Measurements from ENCODE around the gene GRPEL1. TPM values are rescaled to one million over a fixed set of nuclear protein-coding genes. Genes with fewer than 3 reads are reported as not detected.

GRPEL1 gene
- total RNA-seq, 1 donor from 2014 or later, result 21.0 TPM

DNA sequence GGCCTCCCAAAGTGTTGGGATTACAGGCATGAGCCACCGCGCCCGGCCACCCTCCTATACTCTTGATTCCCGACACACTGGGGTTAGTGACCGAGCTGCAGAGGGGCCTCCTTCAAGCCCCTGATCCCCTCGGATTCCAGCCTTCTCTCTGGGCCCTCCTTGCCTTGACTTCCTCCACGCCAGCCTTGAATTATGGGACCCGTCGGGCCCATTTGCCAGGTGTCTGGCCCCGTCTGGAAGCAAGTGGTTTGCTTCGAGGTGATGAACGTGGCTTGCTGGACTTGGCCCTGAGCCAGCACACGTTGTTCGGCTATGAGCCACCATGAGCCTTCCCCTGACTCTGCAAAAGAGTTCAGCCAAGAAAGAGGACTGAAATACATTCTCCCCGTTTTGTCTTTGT, 37.4 kb upstream of the GRPEL1 start:
- Mint-ChIP-seq H3K4me1 (peaks cover 26% of the 10 kb centered on the region), H3K9me3 (peaks cover 3% of the 10 kb centered on the region), H3K4me3 (no peak overlapping the region), H3K27me3 (ENCODE audit: insufficient read depth, low read depth) (peaks cover 5% of the 10 kb centered on the region), H3K36me3 (no peaks in the 10 kb centered on the region), H3K27ac (no peak overlapping the region)
- Histone ChIP-seq H4K20me1 (ENCODE audit: low read depth) (peaks cover 5% of the 10 kb centered on the region), H3K9me3 (ENCODE audit: low read depth) (no peaks in the 10 kb centered on the region), H3K4me2 (no peak overlapping the region), H3K27ac (no peak overlapping the region), H3K27me3 (no peaks in the 10 kb centered on the region), H3K9ac (no peak overlapping the region), H3K4me3 (no peak overlapping the region), H2AFZ (replicated peaks) (no peak overlapping the region), H3F3A (ENCODE audit: low read depth) (peaks cover 19% of the 10 kb centered on the region), H3K36me3 (no peaks in the 10 kb centered on the region), H3K79me2 (ENCODE audit: low read depth) (no peaks in the 10 kb centered on the region), H3K4me1 (peaks cover 5% of the 10 kb centered on the region)
- no peak for TF ChIP-seq EZH2 (IDR thresholded peaks at IDR 0.05)
- TF ChIP-seq, protein P1, sequence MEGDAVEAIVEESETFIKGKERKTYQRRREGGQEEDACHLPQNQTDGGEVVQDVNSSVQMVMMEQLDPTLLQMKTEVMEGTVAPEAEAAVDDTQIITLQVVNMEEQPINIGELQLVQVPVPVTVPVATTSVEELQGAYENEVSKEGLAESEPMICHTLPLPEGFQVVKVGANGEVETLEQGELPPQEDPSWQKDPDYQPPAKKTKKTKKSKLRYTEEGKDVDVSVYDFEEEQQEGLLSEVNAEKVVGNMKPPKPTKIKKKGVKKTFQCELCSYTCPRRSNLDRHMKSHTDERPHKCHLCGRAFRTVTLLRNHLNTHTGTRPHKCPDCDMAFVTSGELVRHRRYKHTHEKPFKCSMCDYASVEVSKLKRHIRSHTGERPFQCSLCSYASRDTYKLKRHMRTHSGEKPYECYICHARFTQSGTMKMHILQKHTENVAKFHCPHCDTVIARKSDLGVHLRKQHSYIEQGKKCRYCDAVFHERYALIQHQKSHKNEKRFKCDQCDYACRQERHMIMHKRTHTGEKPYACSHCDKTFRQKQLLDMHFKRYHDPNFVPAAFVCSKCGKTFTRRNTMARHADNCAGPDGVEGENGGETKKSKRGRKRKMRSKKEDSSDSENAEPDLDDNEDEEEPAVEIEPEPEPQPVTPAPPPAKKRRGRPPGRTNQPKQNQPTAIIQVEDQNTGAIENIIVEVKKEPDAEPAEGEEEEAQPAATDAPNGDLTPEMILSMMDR (IDR thresholded peaks at IDR 0.05), result no peak
- no peak for TF ChIP-seq EZH2phosphoT487 (IDR thresholded peaks at IDR 0.05)
- no peak for DNase-seq (ENCODE audit: low spot score)

DNA sequence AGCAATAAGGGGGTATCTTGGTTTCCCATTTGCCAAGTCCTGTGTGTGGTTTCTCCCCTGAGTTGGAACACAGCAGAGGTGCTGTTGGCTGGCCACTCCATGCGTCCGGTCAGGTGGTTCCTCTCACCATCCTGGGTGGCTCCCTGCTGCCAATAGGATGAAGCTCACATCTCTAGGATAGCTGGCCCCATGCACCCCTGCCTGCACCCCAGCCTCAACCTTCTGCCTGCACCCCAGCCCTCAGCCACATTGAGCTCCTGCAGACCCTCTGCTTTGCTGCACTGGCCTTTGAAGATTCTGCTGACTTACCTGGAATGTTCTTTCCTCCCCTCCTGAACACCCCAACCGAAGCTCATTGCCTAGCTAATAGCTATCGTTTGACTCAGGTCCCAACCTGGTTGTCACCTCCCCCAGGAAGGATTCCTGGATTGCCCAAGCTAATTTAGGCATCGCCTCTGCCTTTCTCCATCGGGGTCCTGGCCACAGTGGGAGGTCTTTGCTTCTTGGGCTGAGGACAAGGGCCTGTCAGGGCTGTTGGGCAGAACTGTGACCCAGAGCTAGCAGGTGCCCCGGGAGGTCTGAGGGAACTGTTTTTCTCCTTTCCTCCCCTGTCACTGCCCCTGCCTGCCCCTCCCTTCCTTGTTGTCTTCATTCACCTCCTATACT, 36.6 kb upstream of the GRPEL1 start:
- H3K36me3 ChIP-seq, result no peaks in the 10 kb centered on the region
- H3K4me3 ChIP-seq, result no peak overlapping the region
- H3K4me3 Mint-ChIP-seq, result peak overlapping the region; percentile 46

DNA sequence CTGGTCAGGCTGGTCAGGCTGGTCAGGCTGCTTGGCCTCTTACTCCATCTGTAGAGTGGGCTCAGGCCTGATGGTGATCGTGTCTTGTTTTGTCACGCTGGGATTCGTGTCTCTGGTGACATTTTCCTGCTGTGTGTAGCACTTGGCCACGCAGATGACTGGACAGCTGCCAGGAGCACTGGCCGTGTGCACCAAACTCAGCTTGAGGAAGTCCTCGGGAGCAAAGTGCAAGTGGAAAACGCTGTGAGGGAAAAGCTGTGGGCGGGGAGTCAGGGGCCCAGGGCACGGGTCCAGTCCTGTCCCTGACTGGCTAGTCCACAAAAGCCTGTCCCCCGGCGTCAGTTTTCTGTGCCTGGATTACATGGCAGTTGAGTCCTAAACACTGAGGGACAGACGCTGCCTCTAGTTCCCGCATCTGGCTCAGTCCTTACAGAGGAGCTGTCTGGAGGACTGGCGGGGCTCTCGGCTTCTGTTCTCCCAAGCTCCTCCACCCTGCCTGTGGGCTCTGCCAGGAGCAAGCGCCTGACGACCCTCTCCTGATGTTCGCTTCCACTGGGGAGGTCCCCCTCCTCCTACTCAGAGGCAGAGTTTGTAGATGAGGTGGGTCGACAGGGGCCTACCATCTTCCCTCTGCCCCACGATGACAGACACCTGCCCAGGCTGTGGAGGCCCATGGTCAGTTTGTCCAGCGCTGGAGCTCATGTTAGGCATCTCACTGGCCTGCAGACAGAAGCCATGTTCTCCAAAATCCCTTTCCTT, 35.9 kb upstream of the GRPEL1 start:
- no peak overlapping the region for H3K27ac Mint-ChIP-seq
- DNase-seq (ENCODE audit: low spot score), result peak; percentile 76
- H3K4me1 Mint-ChIP-seq, result peaks cover 23% of the 10 kb centered on the region
- H3K27me3 ChIP-seq, result peaks cover 5% of the 10 kb centered on the region
- peaks cover 5% of the 10 kb centered on the region for H3K27me3 Mint-ChIP-seq (ENCODE audit: insufficient read depth, low read depth)
- peak overlapping the region; percentile 84 for H3K4me2 ChIP-seq
- H4K20me1 ChIP-seq (ENCODE audit: low read depth), result peaks cover 5% of the 10 kb centered on the region
- TF ChIP-seq, protein P1 (IDR thresholded peaks at IDR 0.05), result no peak
- TF ChIP-seq EZH2 (IDR thresholded peaks at IDR 0.05) (no peak), EZH2phosphoT487 (IDR thresholded peaks at IDR 0.05) (no peak)
- peak overlapping the region; percentile 60 for H3K4me3 ChIP-seq
- H3K36me3 ChIP-seq, result no peaks in the 10 kb centered on the region
- no peaks in the 10 kb centered on the region for H3K9me3 Mint-ChIP-seq
- no peaks in the 10 kb centered on the region for H3K79me2 ChIP-seq (ENCODE audit: low read depth)
- no peak overlapping the region for H3K27ac ChIP-seq
- H3K4me3 Mint-ChIP-seq, result peak overlapping the region; percentile 89
- H3K9me3 ChIP-seq (ENCODE audit: low read depth), result no peaks in the 10 kb centered on the region
- H2AFZ ChIP-seq (replicated peaks), result peak overlapping the region; percentile 82
- H3K4me1 ChIP-seq, result peaks cover 5% of the 10 kb centered on the region
- peaks cover 19% of the 10 kb centered on the region for H3F3A ChIP-seq (ENCODE audit: low read depth)
- H3K36me3 Mint-ChIP-seq, result no peaks in the 10 kb centered on the region
- no peak overlapping the region for H3K9ac ChIP-seq

More for the DNA sequence above, 36.6 kb upstream of the GRPEL1 start:
- Mint-ChIP-seq H3K9me3 (no peaks in the 10 kb centered on the region), H3K27ac (no peak overlapping the region), H3K36me3 (no peaks in the 10 kb centered on the region), H3K27me3 (ENCODE audit: insufficient read depth, low read depth) (peaks cover 5% of the 10 kb centered on the region), H3K4me1 (peaks cover 26% of the 10 kb centered on the region)
- Histone ChIP-seq H3F3A (ENCODE audit: low read depth) (peaks cover 19% of the 10 kb centered on the region), H3K4me2 (peak overlapping the region; percentile 84), H3K9me3 (ENCODE audit: low read depth) (no peaks in the 10 kb centered on the region), H3K27me3 (no peaks in the 10 kb centered on the region), H2AFZ (replicated peaks) (no peak overlapping the region), H3K79me2 (ENCODE audit: low read depth) (no peaks in the 10 kb centered on the region), H3K27ac (no peak overlapping the region), H3K4me1 (peaks cover 5% of the 10 kb centered on the region), H3K9ac (no peak overlapping the region), H4K20me1 (ENCODE audit: low read depth) (peaks cover 5% of the 10 kb centered on the region)
- TF ChIP-seq EZH2 (IDR thresholded peaks at IDR 0.05), result no peak
- no peak for TF ChIP-seq EZH2phosphoT487 (IDR thresholded peaks at IDR 0.05)
- TF ChIP-seq, protein P1 (IDR thresholded peaks at IDR 0.05), result no peak
- DNase-seq (ENCODE audit: low spot score), result no peak
